GM13976 (cell line): ENCODE measurements around the gene FDXR.

Experiments
- DNase-seq: peaks from one replicate; pipeline ENCODE4 v3.0.0; 2012; ENCODE audit warnings: low spot score
- in situ Hi-C: fragments of 300-500 bp; cut with MboI; formaldehyde crosslinking; loops from one replicate; pipeline ENCODE4 v1.12.0; 2022; ENCODE audit warnings: low sequenced_read_pairs, mixed read lengths, inconsistent platforms; ENCODE audit not compliant: unreplicated experiment
- TF ChIP-seq, protein P1 (sequence below): IDR thresholded peaks from 2 replicates; pipeline ENCODE4 v1.5.1; 2012; ENCODE audit warnings: borderline replicate concordance, mild to moderate bottlenecking; ENCODE audit not compliant: insufficient read depth; ENCODE audit errors: extremely low read depth, missing control alignments, control extremely low read depth

Gene FDXR

GRCh38 chr17:74833501-74834377, 39.1 kb downstream of the FDXR start:
- TF ChIP-seq, protein P1, sequence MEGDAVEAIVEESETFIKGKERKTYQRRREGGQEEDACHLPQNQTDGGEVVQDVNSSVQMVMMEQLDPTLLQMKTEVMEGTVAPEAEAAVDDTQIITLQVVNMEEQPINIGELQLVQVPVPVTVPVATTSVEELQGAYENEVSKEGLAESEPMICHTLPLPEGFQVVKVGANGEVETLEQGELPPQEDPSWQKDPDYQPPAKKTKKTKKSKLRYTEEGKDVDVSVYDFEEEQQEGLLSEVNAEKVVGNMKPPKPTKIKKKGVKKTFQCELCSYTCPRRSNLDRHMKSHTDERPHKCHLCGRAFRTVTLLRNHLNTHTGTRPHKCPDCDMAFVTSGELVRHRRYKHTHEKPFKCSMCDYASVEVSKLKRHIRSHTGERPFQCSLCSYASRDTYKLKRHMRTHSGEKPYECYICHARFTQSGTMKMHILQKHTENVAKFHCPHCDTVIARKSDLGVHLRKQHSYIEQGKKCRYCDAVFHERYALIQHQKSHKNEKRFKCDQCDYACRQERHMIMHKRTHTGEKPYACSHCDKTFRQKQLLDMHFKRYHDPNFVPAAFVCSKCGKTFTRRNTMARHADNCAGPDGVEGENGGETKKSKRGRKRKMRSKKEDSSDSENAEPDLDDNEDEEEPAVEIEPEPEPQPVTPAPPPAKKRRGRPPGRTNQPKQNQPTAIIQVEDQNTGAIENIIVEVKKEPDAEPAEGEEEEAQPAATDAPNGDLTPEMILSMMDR: no peak
- in situ Hi-C loops: no loop called here
- peak; percentile 78 for DNase-seq

- TF ChIP-seq, protein P1: no peak
- in situ Hi-C loops: no loop called here
- DNase-seq: no peak
Measured at GRCh38 chr17:74832421-74832820, 40.4 kb downstream of the FDXR start.

DNA sequence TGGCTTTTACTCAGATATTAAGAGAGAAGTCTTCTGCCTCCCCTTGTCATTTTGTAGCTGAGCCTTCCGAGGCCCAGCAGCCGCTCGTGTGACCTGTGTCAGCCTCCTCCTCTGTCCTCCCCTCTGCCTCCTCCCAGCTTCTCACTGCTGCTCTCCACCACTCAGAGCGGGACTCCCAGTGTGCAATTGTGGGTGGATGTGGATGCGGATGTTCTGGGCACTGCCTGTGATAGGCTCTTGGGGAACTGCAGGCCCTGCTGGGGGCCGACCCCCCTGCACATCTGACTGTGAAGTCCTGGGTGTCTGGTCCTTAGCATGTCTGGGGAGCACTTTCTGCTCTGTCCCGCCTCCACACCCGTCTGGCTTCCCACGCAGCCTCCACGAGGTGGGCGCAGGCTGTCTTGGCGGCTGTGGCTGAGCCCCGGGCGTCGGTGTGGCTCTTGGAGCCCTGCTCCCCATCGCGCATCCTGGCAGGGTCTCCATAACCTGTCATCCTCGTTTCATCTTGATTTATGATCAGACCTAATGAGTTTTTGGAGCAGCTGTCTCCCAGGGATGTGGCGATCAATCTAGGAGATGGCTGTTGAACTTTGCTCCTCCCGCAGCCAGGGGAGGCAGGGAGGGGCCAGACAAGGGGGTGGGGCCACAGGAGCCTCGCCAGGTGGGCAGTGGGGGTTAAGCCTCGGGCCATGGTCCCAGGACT, 41.2 kb downstream of the FDXR start:
- in situ Hi-C loops: no loop called here
- TF ChIP-seq, protein P1: no peak
- no peak for DNase-seq

- in situ Hi-C loops: no loop called here
- no peak for DNase-seq
- TF ChIP-seq, protein P1: no peak
Measured at GRCh38 chr17:74830861-74831260, 41.9 kb downstream of the FDXR start.

GRCh38 chr17:74827800-74828199, 45.0 kb downstream of the FDXR start:
- TF ChIP-seq, protein P1: no peak
- no peak for DNase-seq
- in situ Hi-C loops: no loop called here

DNA sequence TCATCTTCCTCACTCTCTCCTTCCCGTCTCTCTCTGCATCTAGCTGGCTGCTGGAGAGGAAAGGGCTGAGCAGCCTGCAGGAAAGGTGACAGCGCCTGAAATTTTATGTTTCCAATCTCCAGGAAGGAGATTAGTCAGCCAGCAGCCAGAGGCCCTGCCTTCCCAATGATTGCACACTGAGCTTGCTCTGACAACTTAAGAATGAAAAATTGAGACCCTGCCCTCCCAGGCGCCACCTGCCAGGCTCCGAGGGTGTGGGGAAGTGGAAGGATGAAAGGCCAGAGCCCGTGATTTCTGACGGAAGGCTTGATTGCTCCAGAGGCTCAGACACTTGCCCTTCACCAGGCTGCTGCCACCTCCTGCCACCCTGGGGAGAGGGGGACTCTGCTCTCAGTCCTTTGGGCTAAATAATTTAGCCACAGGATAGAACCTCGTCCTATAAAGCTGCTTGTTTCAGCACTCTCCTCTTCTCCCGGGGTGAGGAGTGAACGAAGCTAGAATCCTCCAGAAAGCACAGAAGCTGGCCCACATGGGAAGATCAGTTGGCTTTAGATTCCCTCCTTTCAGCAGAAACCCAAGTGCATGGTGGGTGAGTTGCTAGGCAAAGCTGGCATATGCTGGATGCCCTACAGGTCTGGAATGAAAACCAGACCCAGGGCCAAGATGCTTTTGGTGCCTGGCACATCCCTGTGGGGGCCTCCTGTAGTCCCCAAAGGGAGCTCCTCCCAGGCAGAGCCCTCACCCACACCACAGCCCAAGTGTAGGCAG, 46.7 kb downstream of the FDXR start:
- TF ChIP-seq, protein P1: no peak
- DNase-seq: no peak
- in situ Hi-C loops: no loop called here
